Measurements from ENCODE around the gene CUX1. TPM values are rescaled to one million over a fixed set of nuclear protein-coding genes. Genes with fewer than 3 reads are reported as not detected.

Gene CUX1
- total RNA-seq, 4 donors from 2014 or later: 40.8 to 62.1 (median 43.8) TPM

DNA sequence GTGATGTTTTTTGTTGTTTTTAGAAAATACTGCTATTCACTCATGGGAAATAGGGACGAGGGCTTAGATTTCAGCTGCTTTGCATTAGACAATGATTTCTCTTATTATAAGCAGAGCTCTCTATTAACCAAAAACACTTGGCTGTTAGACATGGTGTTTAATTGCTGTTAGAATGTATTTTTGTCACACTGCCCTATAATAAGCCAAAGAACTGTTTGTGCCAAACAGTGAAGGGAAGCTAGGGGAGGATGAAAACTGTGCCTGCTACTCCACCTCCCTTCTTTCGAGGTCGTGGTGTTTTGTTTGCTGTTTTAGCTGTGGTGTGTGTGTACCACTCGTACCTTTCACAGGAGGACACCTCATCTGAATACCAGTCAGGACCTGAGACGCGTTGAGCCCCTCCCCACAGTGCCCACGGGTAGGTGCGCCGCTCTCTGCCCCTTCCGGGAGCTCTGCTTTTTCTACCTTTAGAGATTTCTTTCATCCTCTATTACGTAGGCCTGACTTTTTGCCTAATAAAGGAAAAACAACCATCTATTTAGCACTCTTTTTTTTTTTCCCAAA is 57.9 kb downstream of the CUX1 start:
- no peak for DNase-seq (ENCODE audit: low spot score in 2 of 2)
- WGBS, 2 donors: 72 to 77% methylated on average over 11 of the region's 11 CpGs
- intact Hi-C loops (cut with DNase I; ENCODE audit: low total_unique reads): no loop called here
- no peak for TF ChIP-seq POLR2A (IDR thresholded peaks at IDR 0.05)
- TF ChIP-seq, protein P1, sequence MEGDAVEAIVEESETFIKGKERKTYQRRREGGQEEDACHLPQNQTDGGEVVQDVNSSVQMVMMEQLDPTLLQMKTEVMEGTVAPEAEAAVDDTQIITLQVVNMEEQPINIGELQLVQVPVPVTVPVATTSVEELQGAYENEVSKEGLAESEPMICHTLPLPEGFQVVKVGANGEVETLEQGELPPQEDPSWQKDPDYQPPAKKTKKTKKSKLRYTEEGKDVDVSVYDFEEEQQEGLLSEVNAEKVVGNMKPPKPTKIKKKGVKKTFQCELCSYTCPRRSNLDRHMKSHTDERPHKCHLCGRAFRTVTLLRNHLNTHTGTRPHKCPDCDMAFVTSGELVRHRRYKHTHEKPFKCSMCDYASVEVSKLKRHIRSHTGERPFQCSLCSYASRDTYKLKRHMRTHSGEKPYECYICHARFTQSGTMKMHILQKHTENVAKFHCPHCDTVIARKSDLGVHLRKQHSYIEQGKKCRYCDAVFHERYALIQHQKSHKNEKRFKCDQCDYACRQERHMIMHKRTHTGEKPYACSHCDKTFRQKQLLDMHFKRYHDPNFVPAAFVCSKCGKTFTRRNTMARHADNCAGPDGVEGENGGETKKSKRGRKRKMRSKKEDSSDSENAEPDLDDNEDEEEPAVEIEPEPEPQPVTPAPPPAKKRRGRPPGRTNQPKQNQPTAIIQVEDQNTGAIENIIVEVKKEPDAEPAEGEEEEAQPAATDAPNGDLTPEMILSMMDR (IDR thresholded peaks at IDR 0.05): no peak
- no peak overlapping the region for H3K4me3 ChIP-seq (ENCODE audit: low read depth, poor library complexity, severe bottlenecking)

DNA sequence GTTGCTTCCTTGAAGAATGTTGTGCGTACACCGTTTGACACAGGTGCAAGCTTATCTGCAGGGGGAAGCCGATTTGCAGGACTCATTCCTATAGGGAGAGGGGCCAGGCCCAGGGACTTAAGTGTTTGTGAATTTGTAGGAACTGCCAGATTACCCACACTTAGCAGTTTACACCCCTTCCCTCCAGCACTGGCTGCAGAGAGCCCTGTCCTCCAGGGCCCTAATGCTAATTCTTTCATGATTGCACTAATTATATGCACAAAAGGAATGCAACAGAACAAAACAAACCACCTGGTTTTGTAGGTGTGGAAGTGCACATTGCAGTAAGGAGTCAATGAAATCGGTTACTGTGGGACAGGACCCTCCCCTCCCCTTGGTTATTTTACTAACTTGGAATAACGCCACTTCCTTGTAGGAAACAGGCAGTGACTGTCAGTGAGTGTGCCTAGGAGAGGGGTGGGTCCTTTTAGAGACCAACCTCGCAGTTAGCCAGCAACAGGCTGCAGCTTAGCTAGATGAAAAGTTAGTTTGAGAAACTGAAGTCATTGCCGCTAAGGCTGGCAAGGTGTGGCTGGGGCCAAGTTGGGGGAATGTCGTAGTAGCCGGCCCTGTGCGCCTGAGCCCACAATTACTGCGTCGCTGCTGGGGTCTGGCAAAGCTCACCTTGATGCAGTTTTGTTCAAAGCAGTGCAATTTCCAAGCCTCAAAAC is 60.6 kb downstream of the CUX1 start:
- TF ChIP-seq POLR2A (IDR thresholded peaks at IDR 0.05): no peak
- TF ChIP-seq, protein P1 (IDR thresholded peaks at IDR 0.05): no peak
- 82 to 84% methylated on average over 12 of the region's 12 CpGs for WGBS, 2 donors

DNA sequence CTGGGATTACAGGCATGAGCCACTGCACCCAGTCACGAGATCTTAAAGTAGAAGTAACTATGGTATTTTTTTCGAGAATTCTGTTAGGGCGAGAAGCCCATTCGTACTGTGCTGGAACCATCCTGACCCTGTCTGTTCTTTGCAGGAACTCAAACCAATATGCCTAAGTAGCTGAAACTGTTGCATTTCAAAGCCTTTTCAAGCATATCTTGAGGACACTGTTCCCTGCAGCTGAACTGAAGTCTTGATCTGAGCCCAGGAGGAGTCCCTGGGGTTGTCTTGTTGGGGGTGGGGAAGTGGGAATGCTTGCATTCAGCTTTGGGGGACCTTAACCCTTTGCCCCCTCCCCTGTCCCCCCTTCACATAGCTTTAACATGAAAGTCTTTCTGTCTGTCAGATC is 61.5 kb downstream of the CUX1 start:
- no peak overlapping the region for H3K4me3 ChIP-seq (ENCODE audit: low read depth, poor library complexity, severe bottlenecking)
- no peak for DNase-seq (ENCODE audit: low spot score in 2 of 2)
- TF ChIP-seq POLR2A (IDR thresholded peaks at IDR 0.05): no peak
- TF ChIP-seq, protein P1 (IDR thresholded peaks at IDR 0.05): no peak
- 97 to 99% methylated on average over 4 of the region's 4 CpGs for WGBS, 2 donors
- intact Hi-C loops (cut with DNase I; ENCODE audit: low total_unique reads): no loop called here

More for the DNA sequence above, 60.6 kb downstream of the CUX1 start:
- H3K4me3 ChIP-seq (ENCODE audit: low read depth, poor library complexity, severe bottlenecking): no peak overlapping the region
- no peak for DNase-seq (ENCODE audit: low spot score in 2 of 2)
- intact Hi-C loops (cut with DNase I; ENCODE audit: low total_unique reads): no loop called here

DNA sequence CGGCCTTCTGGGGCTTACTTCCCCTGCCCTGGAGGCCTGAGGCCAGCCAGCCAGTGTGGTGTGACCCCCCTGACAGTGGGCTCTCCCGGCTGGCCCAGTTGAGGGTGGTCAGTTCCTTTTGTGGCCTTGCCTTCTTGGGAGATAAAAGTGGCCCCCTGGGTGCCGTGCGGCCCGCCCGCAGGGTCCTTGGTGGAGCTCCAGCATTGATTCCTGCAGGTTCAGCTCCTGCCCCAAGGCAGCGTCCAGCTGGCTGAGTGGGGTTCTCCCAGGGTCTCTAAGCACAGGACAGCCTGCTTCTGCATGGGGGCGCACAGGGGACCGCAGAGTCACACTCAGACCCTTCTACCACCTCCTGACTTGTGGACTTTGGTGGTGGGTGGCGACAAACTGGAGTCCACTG is 62.1 kb downstream of the CUX1 start:
- no peak overlapping the region for H3K4me3 ChIP-seq (ENCODE audit: low read depth, poor library complexity, severe bottlenecking)
- TF ChIP-seq, protein P1 (IDR thresholded peaks at IDR 0.05): no peak
- no peak for TF ChIP-seq POLR2A (IDR thresholded peaks at IDR 0.05)
- intact Hi-C loops (cut with DNase I; ENCODE audit: low total_unique reads): no loop called here
- WGBS, 2 donors: 92 to 96% methylated on average over 10 of the region's 10 CpGs
- DNase-seq (ENCODE audit: low spot score in 2 of 2): no peak

DNA sequence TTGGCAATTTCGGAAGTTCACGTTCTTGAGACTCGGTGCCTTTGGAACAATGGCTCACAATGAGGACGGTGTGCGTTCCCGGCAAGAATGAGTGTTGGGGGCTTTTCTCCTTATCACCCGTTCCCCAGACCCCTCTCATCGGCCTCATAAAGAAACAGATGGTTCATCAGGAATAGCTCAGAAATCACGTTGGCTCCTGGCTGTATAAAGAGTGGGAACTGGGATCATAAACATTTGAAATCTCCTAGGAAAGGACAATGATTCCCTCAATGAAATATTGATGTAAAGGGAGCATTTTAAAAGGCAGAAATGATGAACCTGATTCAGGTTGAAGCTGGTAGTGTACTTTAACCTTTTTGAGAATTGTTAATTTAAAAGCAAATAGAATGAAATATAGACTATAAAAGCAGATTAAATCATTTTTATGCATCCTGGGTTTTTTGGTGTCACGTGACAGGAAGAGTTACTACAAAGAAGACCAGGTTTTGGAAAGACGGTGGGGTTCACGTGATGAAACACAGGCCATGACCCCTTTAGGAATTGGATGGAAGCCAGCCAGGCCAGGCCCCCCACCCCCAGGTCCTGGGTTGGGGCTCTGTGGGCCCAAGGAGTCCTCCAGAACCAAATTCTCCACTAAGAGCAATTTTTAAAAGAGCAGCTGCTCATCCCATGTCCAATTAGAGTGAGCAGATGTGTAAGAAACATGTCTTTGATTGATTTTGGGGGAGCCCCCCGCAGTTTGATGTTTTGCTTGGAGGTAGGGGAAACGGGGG is 63.0 kb downstream of the CUX1 start:
- 75% methylated on average over 14 of the region's 14 CpGs for WGBS, 2 donors
- intact Hi-C loops (cut with DNase I; ENCODE audit: low total_unique reads): no loop called here
- H3K4me3 ChIP-seq (ENCODE audit: low read depth, poor library complexity, severe bottlenecking): no peak overlapping the region
- DNase-seq (ENCODE audit: low spot score in 2 of 2): no peak
- TF ChIP-seq POLR2A (IDR thresholded peaks at IDR 0.05): no peak
- TF ChIP-seq, protein P1 (IDR thresholded peaks at IDR 0.05): no peak

All from lower leg skin (tissue), 4 donors.